ENCODE measurements around the gene SLC25A45. TPM values are rescaled to one million over a fixed set of nuclear protein-coding genes. Genes with fewer than 3 reads are reported as not detected.
A peak's percentile ranks its signal among the peaks of the same experiment; 100 is the strongest.

Gene SLC25A45
- total RNA-seq, 1 experiment from 2014 or later = 3.9 TPM

DNA sequence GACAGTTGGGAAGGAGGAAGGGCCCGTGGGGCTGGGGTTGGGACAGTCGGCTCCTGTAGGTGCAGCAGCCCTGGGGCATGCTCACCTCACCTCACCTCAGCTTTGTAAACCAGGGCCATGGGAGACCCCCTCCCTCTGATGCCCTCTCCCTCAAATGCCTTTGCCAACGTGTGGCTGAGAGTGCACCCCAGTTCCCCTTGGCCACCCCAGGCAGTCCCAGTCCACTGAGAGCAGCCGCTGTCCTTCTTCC is 35.9 kb upstream of the SLC25A45 start:
- H3K9me3 Mint-ChIP-seq (ENCODE audit: unreplicated experiment) = no peaks in the 10 kb centered on the region
- H3K27ac Mint-ChIP-seq (ENCODE audit: low read depth, unreplicated experiment) = peak overlapping the region; percentile 99
- peaks cover 10% of the 10 kb centered on the region for H3K27me3 Mint-ChIP-seq (ENCODE audit: insufficient read depth, unreplicated experiment)
- peaks cover 23% of the 10 kb centered on the region for H3K36me3 Mint-ChIP-seq (ENCODE audit: insufficient read depth, unreplicated experiment)
- BruUV-seq (replicated peaks) = no TSS peak
- TF ChIP-seq, protein P1, sequence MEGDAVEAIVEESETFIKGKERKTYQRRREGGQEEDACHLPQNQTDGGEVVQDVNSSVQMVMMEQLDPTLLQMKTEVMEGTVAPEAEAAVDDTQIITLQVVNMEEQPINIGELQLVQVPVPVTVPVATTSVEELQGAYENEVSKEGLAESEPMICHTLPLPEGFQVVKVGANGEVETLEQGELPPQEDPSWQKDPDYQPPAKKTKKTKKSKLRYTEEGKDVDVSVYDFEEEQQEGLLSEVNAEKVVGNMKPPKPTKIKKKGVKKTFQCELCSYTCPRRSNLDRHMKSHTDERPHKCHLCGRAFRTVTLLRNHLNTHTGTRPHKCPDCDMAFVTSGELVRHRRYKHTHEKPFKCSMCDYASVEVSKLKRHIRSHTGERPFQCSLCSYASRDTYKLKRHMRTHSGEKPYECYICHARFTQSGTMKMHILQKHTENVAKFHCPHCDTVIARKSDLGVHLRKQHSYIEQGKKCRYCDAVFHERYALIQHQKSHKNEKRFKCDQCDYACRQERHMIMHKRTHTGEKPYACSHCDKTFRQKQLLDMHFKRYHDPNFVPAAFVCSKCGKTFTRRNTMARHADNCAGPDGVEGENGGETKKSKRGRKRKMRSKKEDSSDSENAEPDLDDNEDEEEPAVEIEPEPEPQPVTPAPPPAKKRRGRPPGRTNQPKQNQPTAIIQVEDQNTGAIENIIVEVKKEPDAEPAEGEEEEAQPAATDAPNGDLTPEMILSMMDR (IDR thresholded peaks at IDR 0.05; ENCODE audit: unreplicated experiment) = no peak
- ChIA-PET CTCF (interaction anchor here (0.5 to 1.4 kb wide), 3 partner anchors 35 to 72 kb away, joined by 3 to 5 read pairs (median 3); no protein-coding TSS in a partner anchor), POLR2A (interaction anchor here (0.6 to 21.4 kb wide), 16 partner anchors 9 to 297 kb away, joined by 3 to 2994 read pairs (median 26); partner anchors contain the start of genes EHBP1L1, FAU, FRMD8 and MALAT1)
- H3K4me3 Mint-ChIP-seq (ENCODE audit: unreplicated experiment) = peak overlapping the region; percentile 63
- DNase-seq (ENCODE audit: unreplicated experiment) = no peak
- intact Hi-C loops (cut with micrococcal nuclease) = no loop called here
- H3K4me1 Mint-ChIP-seq (ENCODE audit: insufficient read depth, unreplicated experiment) = peaks cover 34% of the 10 kb centered on the region

DNA sequence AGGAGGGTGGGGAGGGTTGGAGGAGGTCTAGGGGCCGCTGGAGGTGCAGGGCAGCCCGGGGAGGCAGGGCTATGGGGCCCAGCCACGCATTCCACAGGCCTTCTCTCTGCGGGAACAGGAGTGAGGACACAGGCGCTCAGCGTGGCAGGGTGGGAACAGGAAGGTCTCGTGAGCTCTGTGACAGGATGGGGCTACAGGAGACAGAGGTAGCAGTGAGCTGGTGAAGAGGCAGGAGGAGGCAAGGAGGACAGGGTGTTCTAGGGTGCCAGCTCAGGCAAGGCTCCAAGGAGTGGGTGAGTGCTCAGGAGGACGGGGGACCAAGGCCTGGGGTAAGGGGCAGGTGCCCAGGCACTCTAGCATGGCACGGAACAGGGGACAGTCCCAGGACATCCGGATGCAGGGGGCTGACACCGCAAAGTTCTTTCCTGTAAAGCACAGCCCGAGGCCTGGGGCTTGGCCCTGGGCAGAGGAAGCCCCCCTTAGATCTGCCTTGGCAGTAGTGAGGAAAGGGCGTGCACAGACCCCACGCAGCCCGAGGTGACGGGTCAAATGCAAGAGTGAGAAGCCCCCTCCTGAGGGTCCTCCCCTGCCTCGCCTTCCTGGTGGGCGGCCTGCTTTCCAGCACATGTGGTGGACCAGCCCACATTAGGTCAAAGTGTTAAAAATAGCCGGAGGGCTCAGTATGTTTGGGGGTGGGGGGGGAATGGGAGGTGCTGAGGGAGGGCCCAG is 35.4 kb upstream of the SLC25A45 start:
- CTCF ChIA-PET = interaction anchor here (0.5 to 3.8 kb wide), 13 partner anchors 24 to 241 kb away, joined by 3 to 47 read pairs (median 3); partner anchors contain the start of genes FRMD8 and SLC25A45
- intact Hi-C loops (cut with micrococcal nuclease) = loop anchor here (2.0 kb wide), 1 partner anchor 13 kb away; no protein-coding TSS in a partner anchor
- POLR2A ChIA-PET = interaction anchor here (0.6 to 21.4 kb wide), 14 partner anchors 9 to 158 kb away, joined by 3 to 2994 read pairs (median 58); partner anchors contain the start of genes EHBP1L1, FRMD8, MALAT1 and SLC25A45
- Mint-ChIP-seq H3K27me3 (ENCODE audit: insufficient read depth, unreplicated experiment) (peaks cover 5% of the 10 kb centered on the region), H3K4me3 (ENCODE audit: unreplicated experiment) (peak overlapping the region; percentile 38), H3K4me1 (ENCODE audit: insufficient read depth, unreplicated experiment) (peaks cover 34% of the 10 kb centered on the region), H3K9me3 (ENCODE audit: unreplicated experiment) (no peaks in the 10 kb centered on the region), H3K27ac (ENCODE audit: low read depth, unreplicated experiment) (peak overlapping the region; percentile 99), H3K36me3 (ENCODE audit: insufficient read depth, unreplicated experiment) (peaks cover 23% of the 10 kb centered on the region)
- DNase-seq (ENCODE audit: unreplicated experiment) = no peak
- TF ChIP-seq, protein P1 (IDR thresholded peaks at IDR 0.05; ENCODE audit: unreplicated experiment) = no peak
- BruUV-seq (replicated peaks) = no TSS peak

DNA sequence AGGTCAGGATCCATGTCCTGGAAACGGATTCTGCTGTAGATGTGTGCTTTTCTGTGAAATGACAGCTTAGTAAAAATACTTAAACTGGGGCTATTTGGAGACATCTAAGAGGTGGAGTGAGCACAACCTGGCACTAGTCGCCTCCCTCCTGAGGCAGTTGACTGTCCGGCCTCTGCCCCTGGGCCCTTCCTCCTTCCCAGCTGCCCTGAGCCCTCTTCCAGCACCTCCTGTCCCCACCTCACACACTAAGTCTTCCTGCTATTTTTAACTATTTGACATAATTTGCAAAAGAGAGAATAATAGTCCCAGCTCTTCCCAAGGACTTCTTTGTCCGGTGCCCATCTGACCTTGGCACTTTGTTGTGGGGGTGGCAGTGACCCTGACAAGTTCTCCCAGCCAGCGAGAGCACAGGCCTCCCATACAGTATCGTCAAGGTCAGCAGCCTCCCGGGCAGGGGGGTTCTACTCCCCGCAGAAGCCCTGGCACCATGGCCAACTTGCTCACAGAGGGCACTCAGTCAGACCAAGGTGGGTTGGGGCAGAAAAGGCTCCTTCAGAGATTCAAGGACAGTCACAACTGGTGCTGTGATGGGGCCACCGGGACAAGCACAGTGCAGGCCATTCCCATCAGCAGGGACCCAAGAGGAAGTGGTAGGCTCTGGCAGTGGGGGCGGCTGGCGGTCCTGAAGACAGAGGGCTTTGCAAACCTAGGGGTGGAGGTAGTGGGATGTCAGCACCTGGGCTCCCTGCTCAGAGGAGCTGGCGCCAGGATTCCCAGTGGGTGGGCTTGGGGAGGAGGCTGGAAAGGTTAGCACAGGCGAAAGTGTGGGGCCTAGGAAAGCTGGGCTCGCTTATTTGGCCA is 34.6 kb upstream of the SLC25A45 start:
- Mint-ChIP-seq H3K4me1 (ENCODE audit: insufficient read depth, unreplicated experiment) (peaks cover 34% of the 10 kb centered on the region), H3K9me3 (ENCODE audit: unreplicated experiment) (no peaks in the 10 kb centered on the region)

More for the DNA sequence above, 34.6 kb upstream of the SLC25A45 start:
- DNase-seq (ENCODE audit: unreplicated experiment) = peak; percentile 27
- H3K27ac Mint-ChIP-seq (ENCODE audit: low read depth, unreplicated experiment) = peak overlapping the region; percentile 99
- H3K4me3 Mint-ChIP-seq (ENCODE audit: unreplicated experiment) = peak overlapping the region; percentile 38
- peaks cover 21% of the 10 kb centered on the region for H3K36me3 Mint-ChIP-seq (ENCODE audit: insufficient read depth, unreplicated experiment)
- TF ChIP-seq, protein P1 (IDR thresholded peaks at IDR 0.05; ENCODE audit: unreplicated experiment) = no peak
- H3K27me3 Mint-ChIP-seq (ENCODE audit: insufficient read depth, unreplicated experiment) = no peaks in the 10 kb centered on the region
- ChIA-PET POLR2A (interaction anchor here (1.0 to 21.4 kb wide), 12 partner anchors 9 to 81 kb away, joined by 3 to 2994 read pairs (median 137); partner anchors contain the start of genes FRMD8, MALAT1 and SLC25A45), CTCF (interaction anchor here (0.5 to 3.8 kb wide), 28 partner anchors 11 to 533 kb away, joined by 3 to 47 read pairs (median 4); partner anchors contain the start of genes FRMD8 and SLC25A45)
- BruUV-seq (replicated peaks) = no TSS peak
- intact Hi-C loops (cut with micrococcal nuclease) = loop anchor here (1.0 to 2.0 kb wide), 3 partner anchors 14 to 93 kb away; no protein-coding TSS in a partner anchor
